PC-9 (cell line): ENCODE results near the gene EFNA2. TPM values are rescaled to one million over a fixed set of nuclear protein-coding genes. Genes with fewer than 3 reads are reported as not detected.
A peak's percentile ranks its signal among the peaks of the same experiment; 100 is the strongest.

ENCODE experiments used
- BruUV-seq: library from RNA; stranded (reverse); fragments of 400-500 nt; replicated peaks from 2 replicates; lab custom pipeline; 2021; lab: Mats Ljungman, UMichigan
- CTCF ChIA-PET: fragments of 300-600 bp; sonication (Branson Sonifier 250); formaldehyde crosslinking; loops from one replicate; lab custom pipeline; 2022; ENCODE audit warnings: antibody characterized with exemption; lab: Charles Lee
- POLR2A ChIA-PET: fragments of 300-600 bp; sonication (Branson Sonifier 250); formaldehyde crosslinking; loops from one replicate; lab custom pipeline; 2022; ENCODE audit warnings: antibody characterized with exemption; ENCODE audit not compliant: unreplicated experiment; lab: Charles Lee
- DNase-seq, 2 experiments: peaks; one replicate each; pipeline versions ENCODE4 v3.0.0 to v3.0.0-alpha.2; 2015 to 2022; ENCODE audit warnings: mixed read lengths in 1 of 2
- H2AFZ ChIP-seq: fragments of 200-600 bp; sonication (generic); 2 replicates; pipeline ENCODE4 v1.8.1; 2017; ENCODE audit warnings: antibody characterized with exemption
- H3F3A ChIP-seq: fragments of 200-600 bp; sonication (generic); 2 replicates; pipeline ENCODE4 v1.8.1; 2017; ENCODE audit warnings: antibody characterized with exemption, mild to moderate bottlenecking, low read depth; ENCODE audit not compliant: insufficient read depth
- H3K27ac ChIP-seq: fragments of 200-600 bp; sonication (generic); 2 replicates; pipeline ENCODE4 v1.6.1; 2016; ENCODE audit warnings: mixed run types
- H3K27me3 ChIP-seq: fragments of 200-600 bp; sonication (generic); 2 replicates; pipeline ENCODE4 v1.6.1; 2016; ENCODE audit warnings: low read depth, mixed run types; ENCODE audit not compliant: insufficient read depth
- H3K36me3 ChIP-seq: fragments of 200-600 bp; sonication (generic); 2 replicates; pipeline ENCODE4 v1.6.1; 2016; ENCODE audit warnings: low read depth, mixed run types
- H3K4me1 ChIP-seq: fragments of 200-600 bp; sonication (generic); replicated peaks from 2 replicates; pipeline ENCODE4 v1.6.1; 2016; ENCODE audit warnings: mixed run types; ENCODE audit not compliant: insufficient read depth
- H3K4me2 ChIP-seq: fragments of 200-600 bp; sonication (generic); 2 replicates; pipeline ENCODE4 v1.6.1; 2017; ENCODE audit warnings: mixed run types
- H3K4me3 ChIP-seq: fragments of 200-600 bp; sonication (generic); 2 replicates; pipeline ENCODE4 v1.6.1; 2016; ENCODE audit warnings: mixed run types
- H3K79me2 ChIP-seq: fragments of 200-600 bp; sonication (generic); 2 replicates; pipeline ENCODE4 v1.6.1; 2017; ENCODE audit warnings: low read depth, mixed run types
- H3K9me2 ChIP-seq: fragments of 200-600 bp; sonication (generic); 2 replicates; pipeline ENCODE4 v1.8.1; 2017; ENCODE audit warnings: mild to moderate bottlenecking; ENCODE audit not compliant: insufficient read depth
- H3K9me3 ChIP-seq: fragments of 200-600 bp; sonication (generic); 2 replicates; pipeline ENCODE4 v1.8.1; 2016; ENCODE audit warnings: low read depth; ENCODE audit not compliant: insufficient read depth
- H4K20me1 ChIP-seq: fragments of 200-600 bp; sonication (generic); 2 replicates; pipeline ENCODE4 v1.8.1; 2017; ENCODE audit not compliant: insufficient read depth
- EZH2 ChIP-seq: fragments of 200-600 bp; sonication (generic); IDR thresholded peaks from 2 replicates; pipeline ENCODE4 v1.8.0; 2017; ENCODE audit warnings: antibody characterized with exemption, low read depth
- intact Hi-C: fragments of 100-400 bp; cut with micrococcal nuclease; formaldehyde crosslinking; loops from one replicate; pipeline ENCODE4 v1.10.0; 2022; ENCODE audit not compliant: unreplicated experiment
- total RNA-seq: library from RNA; stranded (reverse); gene quantifications from 2 replicates; pipeline ENCODE4 v1.2.3, GENCODE V29; 2021
- TF ChIP-seq, protein P1 (sequence below): fragments of 200-600 bp; sonication (generic); conservative IDR thresholded peaks from 2 replicates; pipeline ENCODE4 v1.6.1; 2017; ENCODE audit warnings: mixed run types, antibody characterized with exemption, mild to moderate bottlenecking, moderate library complexity

EFNA2 gene
- total RNA-seq, 1 experiment from 2014 or later = not detected

GRCh38 chr19:1269065-1269477 lies 16.6 kb upstream of the EFNA2 start, which contains the start of gene CIRBP:
Gene CIRBP (plus strand): TSS chr19:1269332. CDS start chr19:1270934, 1,602 bp downstream.
- CTCF ChIA-PET = interaction anchor here (0.6 to 5.0 kb wide), 3 partner anchors 16 to 187 kb away, joined by 4 to 76 read pairs (median 5); no protein-coding TSS in a partner anchor
- Histone ChIP-seq H3K4me2 (peak within 1 kb of the TSS; percentile 84), H3K9me2 (no peaks in the 10 kb centered on the region), H3F3A (peaks cover 43% of the 10 kb centered on the region), H3K27me3 (no peaks in the 10 kb centered on the region), H3K4me3 (peak within 1 kb of the TSS; percentile 67), H3K27ac (peak within 1 kb of the TSS; percentile 82), H3K9me3 (no peaks in the 10 kb centered on the region), H2AFZ (no peak within 1 kb of the TSS), H3K36me3 (peaks cover 11% of the 10 kb centered on the region; the same call in 1 of the 2 replicates), H3K4me1 (peaks cover 51% of the 10 kb centered on the region), H3K79me2 (peaks cover 44% of the 10 kb centered on the region), H4K20me1 (peaks cover 12% of the 10 kb centered on the region)
- BruUV-seq = no TSS peak
- intact Hi-C loops = no loop called here
- DNase-seq = peak; percentile 90 to 97
- TF ChIP-seq, protein P1, sequence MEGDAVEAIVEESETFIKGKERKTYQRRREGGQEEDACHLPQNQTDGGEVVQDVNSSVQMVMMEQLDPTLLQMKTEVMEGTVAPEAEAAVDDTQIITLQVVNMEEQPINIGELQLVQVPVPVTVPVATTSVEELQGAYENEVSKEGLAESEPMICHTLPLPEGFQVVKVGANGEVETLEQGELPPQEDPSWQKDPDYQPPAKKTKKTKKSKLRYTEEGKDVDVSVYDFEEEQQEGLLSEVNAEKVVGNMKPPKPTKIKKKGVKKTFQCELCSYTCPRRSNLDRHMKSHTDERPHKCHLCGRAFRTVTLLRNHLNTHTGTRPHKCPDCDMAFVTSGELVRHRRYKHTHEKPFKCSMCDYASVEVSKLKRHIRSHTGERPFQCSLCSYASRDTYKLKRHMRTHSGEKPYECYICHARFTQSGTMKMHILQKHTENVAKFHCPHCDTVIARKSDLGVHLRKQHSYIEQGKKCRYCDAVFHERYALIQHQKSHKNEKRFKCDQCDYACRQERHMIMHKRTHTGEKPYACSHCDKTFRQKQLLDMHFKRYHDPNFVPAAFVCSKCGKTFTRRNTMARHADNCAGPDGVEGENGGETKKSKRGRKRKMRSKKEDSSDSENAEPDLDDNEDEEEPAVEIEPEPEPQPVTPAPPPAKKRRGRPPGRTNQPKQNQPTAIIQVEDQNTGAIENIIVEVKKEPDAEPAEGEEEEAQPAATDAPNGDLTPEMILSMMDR = no peak
- no peak for TF ChIP-seq EZH2
- POLR2A ChIA-PET = interaction anchor here (0.5 to 1.3 kb wide), 25 partner anchors 9 to 1266 kb away, joined by 3 to 23 read pairs (median 5); partner anchors contain the start of genes ABCA7, GPX4 and REEP6

GRCh38 chr19:1269478-1270212 lies 16.0 kb upstream of the EFNA2 start:
- TSS peak; percentile 68 for BruUV-seq
- peak; percentile 71 to 77 for DNase-seq
- H3K4me3 ChIP-seq = peak overlapping the region; percentile 67

DNA sequence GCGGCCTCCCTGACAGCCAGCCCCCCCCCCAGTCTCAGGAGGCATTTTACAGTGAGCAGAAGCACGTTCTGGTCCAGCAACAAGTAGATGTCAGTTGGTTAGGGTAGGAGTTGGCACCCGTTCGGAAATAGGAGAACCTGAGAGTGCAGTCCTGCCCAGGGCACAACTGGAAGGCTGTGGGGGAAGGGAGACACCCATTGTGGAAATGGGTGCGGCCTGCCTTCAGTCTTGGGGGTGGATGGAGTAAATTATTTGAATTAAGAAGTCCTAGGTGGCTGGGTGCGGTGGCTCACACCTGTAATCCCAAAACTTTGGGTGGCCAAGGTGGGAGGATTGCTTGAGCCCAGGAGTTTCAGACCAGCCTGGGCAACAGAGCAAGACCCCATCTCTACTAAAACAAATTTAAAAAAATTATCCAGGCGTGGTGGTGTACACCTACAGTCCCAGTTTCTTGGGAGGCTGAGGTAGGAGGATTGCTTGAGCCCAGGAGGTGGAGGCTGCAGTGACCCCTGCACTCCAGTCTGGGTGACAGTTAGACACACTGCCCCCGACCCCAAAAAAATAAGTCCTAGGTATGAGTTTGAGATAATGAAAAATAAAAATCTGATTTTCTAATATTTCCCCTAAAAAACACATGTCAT lies 15.3 kb upstream of the EFNA2 start:
- Histone ChIP-seq H3K36me3 (peaks cover 11% of the 10 kb centered on the region; the same call in 1 of the 2 replicates), H2AFZ (no peak overlapping the region), H3K4me1 (peaks cover 44% of the 10 kb centered on the region), H3K9me2 (no peaks in the 10 kb centered on the region), H3K79me2 (peaks cover 51% of the 10 kb centered on the region), H3K27ac (peak overlapping the region; percentile 82), H3F3A (peaks cover 50% of the 10 kb centered on the region), H4K20me1 (peaks cover 12% of the 10 kb centered on the region), H3K4me3 (peak overlapping the region; percentile 67), H3K27me3 (no peaks in the 10 kb centered on the region), H3K9me3 (no peaks in the 10 kb centered on the region), H3K4me2 (peak overlapping the region; percentile 84)
- intact Hi-C loops = no loop called here
- DNase-seq = no peak
- no TSS peak for BruUV-seq
- POLR2A ChIA-PET = no interaction called here
- TF ChIP-seq, protein P1 = no peak
- TF ChIP-seq EZH2 = no peak
- CTCF ChIA-PET = no interaction called here

More at GRCh38 chr19:1269478-1270212, 16.0 kb upstream of the EFNA2 start:
- Histone ChIP-seq H4K20me1 (peaks cover 12% of the 10 kb centered on the region), H3K4me2 (peak overlapping the region; percentile 84), H3K9me2 (no peaks in the 10 kb centered on the region), H3K4me1 (peaks cover 50% of the 10 kb centered on the region), H3K36me3 (peaks cover 11% of the 10 kb centered on the region; the same call in 1 of the 2 replicates), H2AFZ (no peak overlapping the region), H3K27me3 (no peaks in the 10 kb centered on the region), H3K79me2 (peaks cover 50% of the 10 kb centered on the region), H3K9me3 (no peaks in the 10 kb centered on the region), H3F3A (peaks cover 45% of the 10 kb centered on the region), H3K27ac (peak overlapping the region; percentile 82)
- POLR2A ChIA-PET = interaction anchor here (0.6 to 1.3 kb wide), 9 partner anchors 16 to 592 kb away, joined by 4 to 23 read pairs (median 8); partner anchors contain the start of gene GPX4
- TF ChIP-seq EZH2 = no peak
- TF ChIP-seq, protein P1 = no peak
- CTCF ChIA-PET = interaction anchor here (1.0 to 5.0 kb wide), 2 partner anchors 25 to 186 kb away, joined by 5 to 76 read pairs; no protein-coding TSS in a partner anchor
- intact Hi-C loops = no loop called here
